NCI-H460 (cell line): ENCODE data around the gene SCAMP4. TPM values are rescaled to one million over a fixed set of nuclear protein-coding genes. Genes with fewer than 3 reads are reported as not detected.
"Not testable (repeated sequence)": the region's sequence is repeated elsewhere in the genome, so short reads cannot be mapped to it uniquely, and the experiment has no call there.

Experiments used
- DNase-seq: peaks from one replicate; pipeline ENCODE4 v3.0.0-alpha.2; 2016; ENCODE audit warnings: low read depth; ENCODE audit errors: extremely low read depth
- total RNA-seq: library from RNA; depleted of rRNA; stranded (reverse); fragments of >200 nt; shearing (Covaris generic); gene quantifications from 2 replicates; pipeline ENCODE4 v1.2.3, GENCODE V29; 2014

The SCAMP4 gene
- total RNA-seq, 1 experiment from 2014 or later: 27.5 TPM

- no peak for DNase-seq
Measured at GRCh38 chr19:1865172-1866010, 39.8 kb upstream of the SCAMP4 start.

- no peak for DNase-seq
Measured at GRCh38 chr19:1866693-1867348, 38.4 kb upstream of the SCAMP4 start.

GRCh38 chr19:1867349-1867724 is 37.9 kb upstream of the SCAMP4 start:
- DNase-seq: no peak

GRCh38 chr19:1868971-1869370 is 36.2 kb upstream of the SCAMP4 start:
- no peak for DNase-seq

GRCh38 chr19:1871140-1871597 is 34.0 kb upstream of the SCAMP4 start:
- no peak for DNase-seq

GRCh38 chr19:1871630-1872029 is 33.6 kb upstream of the SCAMP4 start:
- DNase-seq: no peak

GRCh38 chr19:1872807-1873523 is 32.2 kb upstream of the SCAMP4 start:
- no peak for DNase-seq

GRCh38 chr19:1873524-1874473 is 31.4 kb upstream of the SCAMP4 start:
- DNase-seq: no peak

- DNase-seq: no peak
Measured at GRCh38 chr19:1874554-1875185, 30.5 kb upstream of the SCAMP4 start.

- DNase-seq: not testable (repeated sequence)
Measured at GRCh38 chr19:1875265-1875645, 29.9 kb upstream of the SCAMP4 start.

- DNase-seq: peak; percentile 75
Measured at GRCh38 chr19:1875646-1876495, 29.3 kb upstream of the SCAMP4 start.

- DNase-seq: not testable (repeated sequence)
Measured at GRCh38 chr19:1876496-1877279, 28.5 kb upstream of the SCAMP4 start.

GRCh38 chr19:1877280-1877660 is 27.9 kb upstream of the SCAMP4 start:
- not testable (repeated sequence) for DNase-seq

GRCh38 chr19:1878583-1878982 is 26.6 kb upstream of the SCAMP4 start:
- not testable (repeated sequence) for DNase-seq

GRCh38 chr19:1879982-1880381 is 25.2 kb upstream of the SCAMP4 start:
- not testable (repeated sequence) for DNase-seq

GRCh38 chr19:1880611-1881392 is 24.4 kb upstream of the SCAMP4 start:
- DNase-seq: no peak

GRCh38 chr19:1881393-1882088 is 23.7 kb upstream of the SCAMP4 start:
- DNase-seq: not testable (repeated sequence)
